GM21529 (cell line): ENCODE measurements around the gene SAA4.
"Not testable (repeated sequence)": the region's sequence is repeated elsewhere in the genome, so short reads cannot be mapped to it uniquely, and the experiment has no call there.

ENCODE experiments used
- ATAC-seq: cut with Tn5 transposase; IDR thresholded peaks from one replicate; pipeline ENCODE4 v1.9.1; 2021; ENCODE audit not compliant: unreplicated experiment

The SAA4 gene

GRCh38 chr11:18191376-18191775 is 45.2 kb downstream of the SAA4 start:
- ATAC-seq = no peak

GRCh38 chr11:18189476-18190245 is 46.9 kb downstream of the SAA4 start:
- ATAC-seq = not testable (repeated sequence)

- ATAC-seq = no peak
Measured at GRCh38 chr11:18188796-18189195, 47.8 kb downstream of the SAA4 start.
